Measurements from ENCODE around the gene CBARP. TPM values are rescaled to one million over a fixed set of nuclear protein-coding genes. Genes with fewer than 3 reads are reported as not detected.

CBARP gene
- total and polyA plus RNA-seq, 7 experiments from 2014 or later = 0.15 to 0.27 TPM; not detected in 5

DNA sequence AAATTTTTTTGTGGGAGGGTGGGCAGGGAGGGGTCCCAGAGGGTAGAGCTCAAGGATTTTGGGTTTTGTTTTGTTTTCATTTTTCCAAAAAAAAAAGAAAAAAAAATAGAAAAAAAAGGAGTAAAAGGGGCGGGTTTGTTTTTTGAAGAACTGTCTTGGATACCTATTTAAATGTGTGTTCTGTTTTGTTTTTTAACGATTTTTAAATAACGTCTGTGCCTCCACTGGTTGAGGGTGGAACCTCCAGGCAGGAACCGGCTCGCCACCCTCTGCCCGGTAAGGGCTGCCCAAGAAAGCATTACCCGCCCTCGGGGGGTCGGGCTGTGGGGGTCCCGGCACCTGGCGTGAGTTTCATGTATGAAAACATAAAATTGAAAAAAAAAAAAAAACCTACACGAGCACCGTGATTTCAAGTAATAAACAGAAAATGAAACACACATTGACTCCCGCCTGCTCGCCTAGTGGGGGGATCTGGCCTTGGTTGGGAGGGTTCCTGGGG lies 21.0 kb upstream of the CBARP start:
- Histone ChIP-seq H3K4me3 (ENCODE audit: low read length) (peak overlapping the region; percentile 73), H3K27me3 (ENCODE audit: control insufficient read depth in 2 of 2, insufficient read depth in 2 of 2, low read length in 2 of 2) (no peaks in the 10 kb centered on the region), H3K9me3 (ENCODE audit: control insufficient read depth in 2 of 3, low read length in 3 of 3) (no peaks in the 10 kb centered on the region), H3K36me3 (ENCODE audit: control insufficient read depth in 2 of 3, insufficient read depth in 3 of 3, low read length in 3 of 3) (peaks cover 19 to 43% (median 28%) of the 10 kb centered on the region in 3 experiments), H3K27ac (ENCODE audit: low read depth, low read length) (peak overlapping the region; percentile 99), H3K4me1 (ENCODE audit: control insufficient read depth in 2 of 2, insufficient read depth in 2 of 2, low read length in 2 of 2) (peaks cover 59 to 66% of the 10 kb centered on the region in 2 donors)
- Mint-ChIP-seq H3K9me3 (no peaks in the 10 kb centered on the region), H3K4me3 (peak overlapping the region; percentile 82 to 90 (median 88)), H3K4me1 (peaks cover 26 to 62% (median 55%) of the 10 kb centered on the region in 7 donors), H3K27ac (peak overlapping the region; percentile 92 to 98 (median 97)), H3K27me3 (no peaks in the 10 kb centered on the region), H3K36me3 (peaks cover 0 to 14% (median 4%) of the 10 kb centered on the region in 5 donors)
- ATAC-seq (no peak), DNase-seq (no peak)
- CTCF ChIA-PET = interaction anchor here (0.6 to 3.5 kb wide), 4 partner anchors 8 to 81 kb away, joined by 3 to 16 read pairs (median 6); partner anchors contain the start of gene CIRBP
- intact Hi-C loops (cut with micrococcal nuclease) = loop anchor here in 1 of 2 donors (1.0 kb wide), 1 partner anchor 9 kb away; no protein-coding TSS in a partner anchor
- POLR2A ChIA-PET = interaction anchor here (2.4 to 14.9 kb wide), 3 partner anchors 8 to 16 kb away, joined by 13 to 366 read pairs (median 229); partner anchors contain the start of genes ATP5F1D, CIRBP and FAM174C

DNA sequence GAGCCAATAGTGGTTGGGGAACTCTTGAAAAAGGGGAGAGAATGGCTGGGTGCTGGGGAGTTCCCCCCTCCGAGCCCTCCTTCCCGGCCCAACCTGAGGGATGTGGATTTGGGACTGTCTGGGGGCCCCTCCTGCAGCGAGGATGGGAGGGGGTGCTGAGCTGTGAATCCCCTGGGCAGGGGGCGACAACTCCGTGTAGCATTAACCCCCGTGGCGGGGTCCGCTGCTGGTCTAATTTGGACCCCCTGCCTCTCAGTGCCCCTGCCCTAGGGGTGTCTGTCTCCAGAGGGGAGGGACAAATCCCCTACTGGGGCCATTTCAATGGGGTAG lies 20.3 kb upstream of the CBARP start:
- Mint-ChIP-seq H3K4me3 (peak overlapping the region in 9 of 10 donors; percentile 44 to 90 (median 88)), H3K27me3 (no peaks in the 10 kb centered on the region), H3K27ac (peak overlapping the region; percentile 62 to 98 (median 96)), H3K9me3 (no peaks in the 10 kb centered on the region), H3K4me1 (peaks cover 26 to 63% (median 56%) of the 10 kb centered on the region in 7 donors), H3K36me3 (peaks cover 0 to 17% (median 4%) of the 10 kb centered on the region in 5 donors)
- H3K27ac ChIP-seq (ENCODE audit: low read depth, low read length) = peak overlapping the region; percentile 99
- intact Hi-C loops (cut with micrococcal nuclease) = no loop called here
- peaks cover 19 to 46% (median 29%) of the 10 kb centered on the region in 3 experiments for H3K36me3 ChIP-seq (ENCODE audit: control insufficient read depth in 2 of 3, insufficient read depth in 3 of 3, low read length in 3 of 3)
- no peaks in the 10 kb centered on the region for H3K27me3 ChIP-seq (ENCODE audit: control insufficient read depth in 2 of 2, insufficient read depth in 2 of 2, low read length in 2 of 2)
- H3K4me1 ChIP-seq (ENCODE audit: control insufficient read depth in 2 of 2, insufficient read depth in 2 of 2, low read length in 2 of 2) = peaks cover 64 to 71% of the 10 kb centered on the region in 2 donors
- DNase-seq (no peak), ATAC-seq (no peak)
- no peak overlapping the region for H3K4me3 ChIP-seq (ENCODE audit: low read length)
- H3K9me3 ChIP-seq (ENCODE audit: control insufficient read depth in 2 of 3, low read length in 3 of 3) = no peaks in the 10 kb centered on the region
- POLR2A ChIA-PET = interaction anchor here (2.4 to 14.9 kb wide), 3 partner anchors 9 to 17 kb away, joined by 13 to 366 read pairs (median 229); partner anchors contain the start of genes ATP5F1D, CIRBP and FAM174C
- CTCF ChIA-PET = interaction anchor here (1.7 to 3.5 kb wide), 3 partner anchors 9 to 14 kb away, joined by 5 to 16 read pairs (median 8); partner anchors contain the start of gene CIRBP

DNA sequence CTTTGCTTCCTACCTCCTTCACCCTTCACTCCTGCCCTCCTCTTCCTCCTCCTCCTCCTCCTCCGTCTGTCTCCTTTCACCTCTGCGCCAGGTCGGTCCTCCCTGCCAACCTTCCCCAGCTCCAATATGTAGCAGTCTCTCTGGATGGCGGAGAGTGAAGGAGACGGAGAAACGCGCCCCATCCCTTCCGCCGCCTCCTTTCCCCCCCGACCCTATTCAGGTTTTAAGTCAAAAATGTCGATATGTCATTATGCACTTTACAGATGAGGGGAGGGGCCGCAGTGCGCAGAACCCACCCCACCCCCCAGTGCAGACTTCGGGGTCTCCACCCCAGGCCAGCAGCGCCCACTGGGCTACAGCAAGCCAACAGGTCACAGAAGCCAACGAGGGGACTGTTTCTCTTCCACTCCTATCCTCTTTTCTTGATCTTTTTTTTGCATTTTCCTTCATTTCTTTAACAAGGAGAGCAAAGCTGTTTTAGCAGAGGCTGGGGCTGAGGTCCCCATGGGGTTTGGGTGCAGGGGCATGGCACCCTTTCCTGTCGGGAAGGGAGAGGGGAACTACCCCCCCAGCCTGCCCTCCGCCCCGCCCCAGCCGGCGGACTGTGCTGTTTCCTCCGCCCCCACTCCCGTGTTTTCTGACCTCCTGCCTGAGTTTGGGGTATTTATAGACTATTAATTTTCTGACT lies 19.8 kb upstream of the CBARP start:
- peak overlapping the region; percentile 99 for H3K27ac ChIP-seq (ENCODE audit: low read depth, low read length)
- intact Hi-C loops (cut with micrococcal nuclease) = no loop called here
- no peaks in the 10 kb centered on the region for H3K9me3 Mint-ChIP-seq

DNA sequence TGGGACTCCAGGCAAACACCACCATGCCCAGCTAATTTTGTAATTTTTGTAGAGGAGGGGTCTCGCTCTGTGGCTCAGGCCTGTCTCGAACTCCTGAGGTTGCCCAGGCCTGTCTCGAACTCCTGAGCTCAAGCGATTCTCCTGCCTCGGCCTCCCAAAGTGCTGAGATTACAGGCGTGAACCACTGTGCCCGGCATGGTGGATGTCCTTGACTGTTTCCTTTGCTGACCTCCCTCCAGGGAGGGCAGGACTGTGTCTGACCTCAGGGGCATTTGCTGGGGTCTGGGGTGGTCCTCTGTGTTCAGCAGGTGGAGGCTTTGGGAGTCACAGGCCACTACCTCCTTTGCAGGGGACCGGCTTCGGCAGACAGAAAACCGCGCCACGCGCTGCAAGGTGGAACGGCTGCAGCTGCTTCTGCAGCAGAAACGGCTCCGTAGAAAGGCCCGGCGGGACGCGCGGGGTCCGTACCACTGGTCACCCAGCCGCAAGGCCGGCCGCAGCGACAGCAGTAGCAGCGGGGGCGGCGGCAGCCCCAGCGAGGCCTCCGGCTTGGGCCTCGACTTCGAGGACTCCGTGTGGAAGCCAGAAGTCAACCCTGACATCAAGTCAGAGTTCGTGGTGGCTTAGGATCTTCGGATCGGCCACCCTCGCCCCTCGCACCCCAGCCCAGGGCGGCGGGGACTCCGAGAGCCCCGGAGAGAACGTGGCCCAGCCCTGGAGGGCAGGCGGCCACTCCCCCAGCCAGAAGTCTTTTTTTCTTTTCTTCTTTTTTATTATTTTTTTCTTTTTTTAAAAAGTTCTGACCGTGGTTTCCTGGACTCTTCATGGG lies 19.1 kb upstream of the CBARP start:
- no peak for DNase-seq
- Histone ChIP-seq H3K9me3 (ENCODE audit: control insufficient read depth in 2 of 3, low read length in 3 of 3) (no peaks in the 10 kb centered on the region), H3K27me3 (ENCODE audit: control insufficient read depth in 2 of 2, insufficient read depth in 2 of 2, low read length in 2 of 2) (no peaks in the 10 kb centered on the region), H3K4me3 (ENCODE audit: low read length) (no peak overlapping the region), H3K27ac (ENCODE audit: low read depth, low read length) (no peak overlapping the region), H3K4me1 (ENCODE audit: control insufficient read depth in 2 of 2, insufficient read depth in 2 of 2, low read length in 2 of 2) (peaks cover 54 to 67% of the 10 kb centered on the region in 2 donors), H3K36me3 (ENCODE audit: control insufficient read depth in 2 of 3, insufficient read depth in 3 of 3, low read length in 3 of 3) (peaks cover 19 to 46% (median 29%) of the 10 kb centered on the region in 3 experiments)
- CTCF ChIA-PET = interaction anchor here (1.7 to 2.2 kb wide), 3 partner anchors 9 to 13 kb away, joined by 5 to 10 read pairs (median 7); no protein-coding TSS in a partner anchor
- H3K27ac Mint-ChIP-seq = peak overlapping the region in 8 of 9 donors; percentile 33 to 98 (median 87)
- peaks cover 0 to 19% (median 4%) of the 10 kb centered on the region in 5 donors for H3K36me3 Mint-ChIP-seq
- intact Hi-C loops (cut with micrococcal nuclease) = no loop called here
- no peaks in the 10 kb centered on the region for H3K27me3 Mint-ChIP-seq
- H3K4me3 Mint-ChIP-seq = peak overlapping the region in 7 of 10 donors; percentile 12 to 90 (median 41)
- H3K4me1 Mint-ChIP-seq = peaks cover 23 to 58% (median 48%) of the 10 kb centered on the region in 7 donors
- ATAC-seq = no peak
- H3K9me3 Mint-ChIP-seq = no peaks in the 10 kb centered on the region
- POLR2A ChIA-PET = interaction anchor here (0.6 to 14.9 kb wide), 4 partner anchors 10 to 19 kb away, joined by 3 to 366 read pairs (median 120); partner anchors contain the start of genes ATP5F1D, CIRBP and FAM174C

More for the DNA sequence above, 19.8 kb upstream of the CBARP start:
- peaks cover 0 to 17% (median 4%) of the 10 kb centered on the region in 5 donors for H3K36me3 Mint-ChIP-seq
- ChIA-PET POLR2A (interaction anchor here (3.4 to 14.9 kb wide), 3 partner anchors 9 to 18 kb away, joined by 11 to 366 read pairs (median 229); partner anchors contain the start of genes ATP5F1D, CIRBP and FAM174C), CTCF (interaction anchor here (1.7 to 3.5 kb wide), 2 partner anchors 9 to 14 kb away, joined by 5 to 16 read pairs; no protein-coding TSS in a partner anchor)
- no peak for ATAC-seq
- H3K4me1 ChIP-seq (ENCODE audit: control insufficient read depth in 2 of 2, insufficient read depth in 2 of 2, low read length in 2 of 2) = peaks cover 61 to 71% of the 10 kb centered on the region in 2 donors
- peaks cover 26 to 60% (median 52%) of the 10 kb centered on the region in 7 donors for H3K4me1 Mint-ChIP-seq
- H3K4me3 ChIP-seq (ENCODE audit: low read length) = no peak overlapping the region
- H3K27me3 Mint-ChIP-seq = no peaks in the 10 kb centered on the region
- H3K9me3 ChIP-seq (ENCODE audit: control insufficient read depth in 2 of 3, low read length in 3 of 3) = no peaks in the 10 kb centered on the region
- peak overlapping the region; percentile 57 to 98 (median 93) for H3K27ac Mint-ChIP-seq
- no peak for DNase-seq
- peaks cover 19 to 46% (median 29%) of the 10 kb centered on the region in 3 experiments for H3K36me3 ChIP-seq (ENCODE audit: control insufficient read depth in 2 of 3, insufficient read depth in 3 of 3, low read length in 3 of 3)
- H3K4me3 Mint-ChIP-seq = peak overlapping the region; percentile 21 to 90 (median 52)
- no peaks in the 10 kb centered on the region for H3K27me3 ChIP-seq (ENCODE audit: control insufficient read depth in 2 of 2, insufficient read depth in 2 of 2, low read length in 2 of 2)

GRCh38 chr19:1255186-1256161 lies 17.7 kb upstream of the CBARP start:
- H3K27me3 Mint-ChIP-seq = no peaks in the 10 kb centered on the region
- no peak for DNase-seq
- peaks cover 0 to 1% (median 0%) of the 10 kb centered on the region in 11 donors for H3K9me3 Mint-ChIP-seq
- no peaks in the 10 kb centered on the region for H3K27me3 ChIP-seq (ENCODE audit: control insufficient read depth in 2 of 2, insufficient read depth in 2 of 2, low read length in 2 of 2)
- no peak overlapping the region for H3K4me3 ChIP-seq (ENCODE audit: low read length)
- H3K9me3 ChIP-seq (ENCODE audit: control insufficient read depth in 2 of 3, low read length in 3 of 3) = no peaks in the 10 kb centered on the region
- no peak for ATAC-seq
- H3K27ac Mint-ChIP-seq = peak overlapping the region in 5 of 9 donors; percentile 38 to 87 (median 69)
- peak overlapping the region; percentile 93 for H3K27ac ChIP-seq (ENCODE audit: low read depth, low read length)
- intact Hi-C loops (cut with micrococcal nuclease) = no loop called here
- H3K36me3 Mint-ChIP-seq = peaks cover 0 to 26% (median 4%) of the 10 kb centered on the region in 5 donors
- ChIA-PET CTCF (interaction anchor here (0.6 to 2.2 kb wide), 3 partner anchors 11 to 12 kb away, joined by 3 to 10 read pairs (median 7); no protein-coding TSS in a partner anchor), POLR2A (interaction anchor here (0.7 to 14.9 kb wide), 4 partner anchors 11 to 153 kb away, joined by 3 to 366 read pairs (median 120); partner anchors contain the start of genes ATP5F1D, CIRBP and FAM174C)
- peak overlapping the region in 3 of 10 donors; percentile 37 to 62 (median 48) for H3K4me3 Mint-ChIP-seq
- H3K4me1 Mint-ChIP-seq = peaks cover 16 to 51% (median 42%) of the 10 kb centered on the region in 7 donors
- H3K36me3 ChIP-seq (ENCODE audit: control insufficient read depth in 2 of 3, insufficient read depth in 3 of 3, low read length in 3 of 3) = peaks cover 19 to 56% (median 29%) of the 10 kb centered on the region in 3 experiments
- H3K4me1 ChIP-seq (ENCODE audit: control insufficient read depth in 2 of 2, insufficient read depth in 2 of 2, low read length in 2 of 2) = peaks cover 45 to 64% of the 10 kb centered on the region in 2 donors

Measured in naive thymus-derived CD4-positive, alpha-beta T cell (primary cell).